K562 (cell line): ENCODE measurements around the gene FADD. TPM values are rescaled to one million over a fixed set of nuclear protein-coding genes. Genes with fewer than 3 reads are reported as not detected.

Source experiments
- BRD4 ChIP-seq: fragments of 200-600 bp; sonication (generic); IDR thresholded peaks from 2 replicates; pipeline ENCODE4 v1.6.1; 2017; ENCODE audit warnings: inconsistent platforms
- CREBBP ChIP-seq: IDR thresholded peaks from one replicate; pipeline ENCODE4 v1.6.1; 2012; ENCODE audit warnings: low read depth, mild to moderate bottlenecking, control low read depth, inconsistent platforms, low read length
- CREM ChIP-seq: IDR thresholded peaks from 2 replicates; pipeline ENCODE4 v1.6.1; 2014; ENCODE audit warnings: antibody characterized with exemption, low read depth
- DMBX1 ChIP-seq: fragments of 250-450 bp; sonication (Bioruptor Pico); IDR thresholded peaks from 2 replicates; pipeline ENCODE4 v1.8.0; 2022; ENCODE audit warnings: inconsistent platforms, mild to moderate bottlenecking, moderate library complexity, borderline replicate concordance
- HEY1 ChIP-seq: fragments of 250-450 bp; sonication (Bioruptor Pico); IDR thresholded peaks from 2 replicates; pipeline ENCODE4 v1.5.0; 2020; ENCODE audit warnings: mild to moderate bottlenecking, moderate library complexity, borderline replicate concordance
- MAFK ChIP-seq: IDR thresholded peaks from 2 replicates; pipeline ENCODE4 v1.6.1; 2011; ENCODE audit warnings: low read length, improper control_type of control experiment
- MCM3 ChIP-seq: fragments of 450-650 bp; IDR thresholded peaks from 2 replicates; pipeline ENCODE4 v1.6.1; 2016
- MEIS2 ChIP-seq: fragments of 450-650 bp; IDR thresholded peaks from 2 replicates; pipeline ENCODE4 v1.6.1; 2014; ENCODE audit warnings: mild to moderate bottlenecking; ENCODE audit not compliant: partially characterized antibody
- PYGO2 ChIP-seq: fragments of 450-650 bp; IDR thresholded peaks from 2 replicates; pipeline ENCODE4 v1.6.1; 2016; ENCODE audit warnings: mild to moderate bottlenecking, missing genetic modification characterization, moderate library complexity, missing compliant biosample characterization
- RNF2 ChIP-seq: sonication (generic); IDR thresholded peaks from 2 replicates; pipeline ENCODE4 v1.6.1; 2016
- TCF7L2 ChIP-seq: fragments of 150-350 bp; IDR thresholded peaks from 2 replicates; pipeline ENCODE4 v1.6.1; 2016; ENCODE audit warnings: low read depth, mild to moderate bottlenecking, low read length, moderate library complexity
- TFAM ChIP-seq: fragments of 250-450 bp; sonication (Bioruptor Pico); conservative IDR thresholded peaks from 2 replicates; pipeline ENCODE4 v1.5.0; 2021; ENCODE audit warnings: mild to moderate bottlenecking, moderate library complexity
- U2AF2 ChIP-seq: fragments of 200-400 bp; formaldehyde crosslinking; optimal IDR thresholded peaks from 2 replicates; pipeline ENCODE3; 2017; ENCODE audit warnings: low read depth, mild to moderate bottlenecking, low read length
- ZEB2 ChIP-seq: fragments of 450-650 bp; IDR thresholded peaks from 2 replicates; pipeline ENCODE4 v1.6.1; 2016
- polyA plus RNA-seq, 8 experiments: library from polyadenylated mRNA; depleted of rRNA in 4 of 8; stranded (reverse) in 5 of 8; unstranded in 3 of 8; fragments of >200 nt; fragmentation: Nextera tagmentation in 2 of 8; fragmentation: Illumina TruSeq in 1 of 8; extraction: Ambion mirVana in 2 of 8; extraction: Trizol in 1 of 8; gene quantifications; 2 replicates each; pipeline versions ENCODE4 v1.2.1 to v1.2.3, GENCODE V29; 2011 to 2014; ENCODE audit warnings: inconsistent platforms in 1 of 8, missing spikeins in 1 of 8
- total RNA-seq, 7 experiments: library from RNA; depleted of rRNA in 6 of 7; stranded (reverse); fragments of >200 nt in 6 of 7; fragmentation: Illumina TruSeq in 2 of 7; extraction: Trizol in 2 of 7; gene quantifications; 2 replicates each; pipeline versions ENCODE4 v1.2.1 to v1.2.3, GENCODE V29; 2011 to 2021; ENCODE audit warnings: low replicate concordance in 1 of 7
- TF ChIP-seq, protein P1 (sequence below): fragments of 250-450 bp; sonication (Bioruptor Pico); IDR thresholded peaks from 2 replicates; pipeline ENCODE4 v1.4.0; 2020; ENCODE audit warnings: mild to moderate bottlenecking
- TF ChIP-seq, protein P2 (sequence below): fragments of 250-450 bp; sonication (Bioruptor Pico); IDR thresholded peaks from 2 replicates; pipeline ENCODE4 v1.8.0; 2021; ENCODE audit warnings: moderate library complexity, mild to moderate bottlenecking, inconsistent platforms
- TF ChIP-seq, protein P3 (sequence below): sonication (generic); formaldehyde crosslinking; IDR thresholded peaks from 2 replicates; pipeline ENCODE4 v1.8.0; 2022; ENCODE audit warnings: mild to moderate bottlenecking, missing genetic modification reagents
- TF ChIP-seq, protein P4 (sequence below), 2 experiments: IDR thresholded peaks in 1 of 2; conservative IDR thresholded peaks in 1 of 2; 2 replicates each; pipeline ENCODE4 v1.6.1; 2016; ENCODE audit warnings: low read depth in 2 of 2, mild to moderate bottlenecking in 1 of 2, missing compliant biosample characterization in 1 of 2, missing genetic modification characterization in 1 of 2, moderate library complexity in 1 of 2

The FADD gene
- total and polyA plus RNA-seq, 9 of the 15 experiments (the other 6 are each of a cell fraction or from before 2014, with no cell fraction given): 0.29 to 26.9 (median 20.4) TPM

DNA sequence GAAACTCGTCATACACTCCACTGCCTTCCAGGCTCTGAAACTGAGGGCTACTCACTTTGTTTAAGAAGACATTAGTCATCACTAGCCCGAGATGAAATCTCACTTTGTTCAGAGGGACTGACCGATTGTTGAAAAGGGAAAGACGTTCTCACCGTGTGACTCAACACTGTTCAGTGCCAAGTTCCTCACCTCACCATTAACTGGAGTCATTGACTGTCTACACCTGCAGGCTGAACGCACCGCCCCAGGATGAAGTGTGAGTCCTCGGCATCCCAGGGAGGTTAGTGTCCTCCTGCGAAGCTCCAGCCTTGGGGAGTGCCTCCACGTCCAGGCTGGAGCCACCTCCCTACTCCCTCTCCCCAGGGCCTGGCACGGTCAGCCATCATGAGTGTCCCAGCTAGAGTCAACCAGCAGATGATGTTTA is 30.4 kb downstream of the FADD start (continued):
- TF ChIP-seq, protein P1, sequence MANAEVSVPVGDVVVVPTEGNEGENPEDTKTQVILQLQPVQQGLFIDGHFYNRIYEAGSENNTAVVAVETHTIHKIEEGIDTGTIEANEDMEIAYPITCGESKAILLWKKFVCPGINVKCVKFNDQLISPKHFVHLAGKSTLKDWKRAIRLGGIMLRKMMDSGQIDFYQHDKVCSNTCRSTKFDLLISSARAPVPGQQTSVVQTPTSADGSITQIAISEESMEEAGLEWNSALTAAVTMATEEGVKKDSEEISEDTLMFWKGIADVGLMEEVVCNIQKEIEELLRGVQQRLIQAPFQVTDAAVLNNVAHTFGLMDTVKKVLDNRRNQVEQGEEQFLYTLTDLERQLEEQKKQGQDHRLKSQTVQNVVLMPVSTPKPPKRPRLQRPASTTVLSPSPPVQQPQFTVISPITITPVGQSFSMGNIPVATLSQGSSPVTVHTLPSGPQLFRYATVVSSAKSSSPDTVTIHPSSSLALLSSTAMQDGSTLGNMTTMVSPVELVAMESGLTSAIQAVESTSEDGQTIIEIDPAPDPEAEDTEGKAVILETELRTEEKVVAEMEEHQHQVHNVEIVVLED (CRISPR knock-in tag): no peak
- TF ChIP-seq CREM (peak; percentile 29; the same call in 1 of the 2 replicates), HEY1 (CRISPR knock-in tag) (no peak), MCM3 (no peak), DMBX1 (CRISPR knock-in tag) (no peak), TCF7L2 (no peak), BRD4 (no peak), TFAM (no peak), CREBBP (no peak), RNF2 (no peak), PYGO2 (tag) (no peak), U2AF2 (no peak), ZEB2 (peak; percentile 79), MAFK (no peak), MEIS2 (peak; percentile 68)
- TF ChIP-seq, protein P2, sequence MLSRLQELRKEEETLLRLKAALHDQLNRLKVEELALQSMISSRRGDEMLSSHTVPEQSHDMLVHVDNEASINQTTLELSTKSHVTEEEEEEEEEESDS: no peak
- TF ChIP-seq, protein P3, sequence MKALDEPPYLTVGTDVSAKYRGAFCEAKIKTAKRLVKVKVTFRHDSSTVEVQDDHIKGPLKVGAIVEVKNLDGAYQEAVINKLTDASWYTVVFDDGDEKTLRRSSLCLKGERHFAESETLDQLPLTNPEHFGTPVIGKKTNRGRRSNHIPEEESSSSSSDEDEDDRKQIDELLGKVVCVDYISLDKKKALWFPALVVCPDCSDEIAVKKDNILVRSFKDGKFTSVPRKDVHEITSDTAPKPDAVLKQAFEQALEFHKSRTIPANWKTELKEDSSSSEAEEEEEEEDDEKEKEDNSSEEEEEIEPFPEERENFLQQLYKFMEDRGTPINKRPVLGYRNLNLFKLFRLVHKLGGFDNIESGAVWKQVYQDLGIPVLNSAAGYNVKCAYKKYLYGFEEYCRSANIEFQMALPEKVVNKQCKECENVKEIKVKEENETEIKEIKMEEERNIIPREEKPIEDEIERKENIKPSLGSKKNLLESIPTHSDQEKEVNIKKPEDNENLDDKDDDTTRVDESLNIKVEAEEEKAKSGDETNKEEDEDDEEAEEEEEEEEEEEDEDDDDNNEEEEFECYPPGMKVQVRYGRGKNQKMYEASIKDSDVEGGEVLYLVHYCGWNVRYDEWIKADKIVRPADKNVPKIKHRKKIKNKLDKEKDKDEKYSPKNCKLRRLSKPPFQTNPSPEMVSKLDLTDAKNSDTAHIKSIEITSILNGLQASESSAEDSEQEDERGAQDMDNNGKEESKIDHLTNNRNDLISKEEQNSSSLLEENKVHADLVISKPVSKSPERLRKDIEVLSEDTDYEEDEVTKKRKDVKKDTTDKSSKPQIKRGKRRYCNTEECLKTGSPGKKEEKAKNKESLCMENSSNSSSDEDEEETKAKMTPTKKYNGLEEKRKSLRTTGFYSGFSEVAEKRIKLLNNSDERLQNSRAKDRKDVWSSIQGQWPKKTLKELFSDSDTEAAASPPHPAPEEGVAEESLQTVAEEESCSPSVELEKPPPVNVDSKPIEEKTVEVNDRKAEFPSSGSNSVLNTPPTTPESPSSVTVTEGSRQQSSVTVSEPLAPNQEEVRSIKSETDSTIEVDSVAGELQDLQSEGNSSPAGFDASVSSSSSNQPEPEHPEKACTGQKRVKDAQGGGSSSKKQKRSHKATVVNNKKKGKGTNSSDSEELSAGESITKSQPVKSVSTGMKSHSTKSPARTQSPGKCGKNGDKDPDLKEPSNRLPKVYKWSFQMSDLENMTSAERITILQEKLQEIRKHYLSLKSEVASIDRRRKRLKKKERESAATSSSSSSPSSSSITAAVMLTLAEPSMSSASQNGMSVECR (CRISPR knock-in tag): no peak
- TF ChIP-seq, protein P4, sequence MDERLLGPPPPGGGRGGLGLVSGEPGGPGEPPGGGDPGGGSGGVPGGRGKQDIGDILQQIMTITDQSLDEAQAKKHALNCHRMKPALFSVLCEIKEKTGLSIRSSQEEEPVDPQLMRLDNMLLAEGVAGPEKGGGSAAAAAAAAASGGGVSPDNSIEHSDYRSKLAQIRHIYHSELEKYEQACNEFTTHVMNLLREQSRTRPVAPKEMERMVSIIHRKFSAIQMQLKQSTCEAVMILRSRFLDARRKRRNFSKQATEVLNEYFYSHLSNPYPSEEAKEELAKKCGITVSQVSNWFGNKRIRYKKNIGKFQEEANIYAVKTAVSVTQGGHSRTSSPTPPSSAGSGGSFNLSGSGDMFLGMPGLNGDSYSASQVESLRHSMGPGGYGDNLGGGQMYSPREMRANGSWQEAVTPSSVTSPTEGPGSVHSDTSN (CRISPR knock-in tag; IDR thresholded peaks at IDR 0.05; ENCODE audit: low read depth): no peak
- TF ChIP-seq, protein P4 (tag; conservative IDR thresholded peaks at IDR 0.05; ENCODE audit: low read depth): peak; percentile 29; the same call in 1 of the 2 replicates
